ENCODE data around the gene CEP112.

CEP112 gene

DNA sequence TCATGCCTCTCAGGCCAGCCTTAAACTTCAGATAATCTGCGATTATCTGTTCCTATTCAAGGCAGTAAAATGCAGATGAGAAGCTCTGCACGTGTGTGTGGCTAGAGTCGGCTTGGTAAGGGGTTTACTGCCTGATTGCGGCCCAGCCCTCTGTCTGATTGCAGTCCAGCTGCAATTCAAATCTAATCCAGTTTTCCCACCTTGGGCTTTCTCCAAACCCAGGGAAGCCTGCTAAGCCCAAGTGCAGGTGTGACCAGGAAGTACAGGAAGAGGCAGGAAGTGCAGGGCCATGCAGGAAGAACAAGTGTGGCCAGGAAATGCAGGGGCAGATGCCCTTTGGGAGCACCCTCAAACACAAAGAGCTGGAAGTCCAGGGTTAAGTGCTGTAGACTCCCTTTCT is 314.9 kb downstream of the CEP112 start:
- H3K4me3 ChIP-seq (ENCODE audit: low read depth, low read length) = no peak overlapping the region
- TF ChIP-seq CTCF (IDR thresholded peaks at IDR 0.05; ENCODE audit: borderline replicate concordance, insufficient read depth, low read depth, low read length) = no peak

DNA sequence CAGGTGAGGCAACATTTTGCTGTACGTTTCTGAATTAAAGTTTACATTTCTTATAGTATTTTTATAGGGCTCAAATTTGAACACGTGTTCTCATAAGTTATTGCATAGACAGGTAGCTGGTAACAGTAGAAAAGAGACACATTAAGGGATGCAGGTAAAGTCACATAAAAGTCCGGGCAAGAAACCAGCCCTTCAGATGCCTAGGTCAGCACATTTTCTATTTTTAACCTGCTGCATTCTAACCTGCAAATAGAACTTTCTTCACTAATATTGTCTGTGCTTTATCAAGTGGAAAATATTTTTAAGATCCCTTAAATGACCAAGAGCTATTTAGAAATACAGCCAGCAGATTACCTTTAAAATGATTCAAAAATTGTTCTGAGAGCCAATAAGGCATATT is 323.1 kb downstream of the CEP112 start:
- no peak overlapping the region for H3K4me3 ChIP-seq (ENCODE audit: low read depth, low read length)
- TF ChIP-seq CTCF (IDR thresholded peaks at IDR 0.05; ENCODE audit: borderline replicate concordance, insufficient read depth, low read depth, low read length) = no peak

GRCh38 chr17:65867014-65867413 is 324.9 kb downstream of the CEP112 start:
- TF ChIP-seq CTCF (IDR thresholded peaks at IDR 0.05; ENCODE audit: borderline replicate concordance, insufficient read depth, low read depth, low read length) = no peak
- H3K4me3 ChIP-seq (ENCODE audit: low read depth, low read length) = no peak overlapping the region

- TF ChIP-seq CTCF (IDR thresholded peaks at IDR 0.05; ENCODE audit: borderline replicate concordance, insufficient read depth, low read depth, low read length) = no peak
- H3K4me3 ChIP-seq (ENCODE audit: low read depth, low read length) = no peak overlapping the region
These were observed 326.1 kb downstream of the CEP112 start for GRCh38 chr17:65865715-65866425.

DNA sequence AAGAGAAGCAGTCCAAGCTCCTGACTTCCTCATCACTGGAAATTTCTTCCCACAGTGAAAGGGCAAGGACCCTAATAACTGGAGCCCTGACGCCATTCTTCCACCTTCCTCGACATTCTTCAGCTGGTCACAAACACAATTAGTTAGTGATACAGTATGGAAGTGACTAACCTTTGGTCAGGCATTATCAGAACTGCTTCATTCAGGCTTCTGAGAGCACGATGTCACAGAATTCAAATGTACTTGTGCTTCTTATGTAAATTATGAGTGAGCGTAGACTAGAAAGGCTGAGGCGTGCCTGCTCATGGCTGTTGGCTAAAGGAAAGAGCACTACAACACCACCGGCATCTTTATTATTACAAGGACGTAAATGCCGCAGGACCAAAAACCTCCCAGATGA is 327.5 kb downstream of the CEP112 start:
- H3K4me3 ChIP-seq (ENCODE audit: low read depth, low read length) = no peak overlapping the region
- no peak for TF ChIP-seq CTCF (IDR thresholded peaks at IDR 0.05; ENCODE audit: borderline replicate concordance, insufficient read depth, low read depth, low read length)

DNA sequence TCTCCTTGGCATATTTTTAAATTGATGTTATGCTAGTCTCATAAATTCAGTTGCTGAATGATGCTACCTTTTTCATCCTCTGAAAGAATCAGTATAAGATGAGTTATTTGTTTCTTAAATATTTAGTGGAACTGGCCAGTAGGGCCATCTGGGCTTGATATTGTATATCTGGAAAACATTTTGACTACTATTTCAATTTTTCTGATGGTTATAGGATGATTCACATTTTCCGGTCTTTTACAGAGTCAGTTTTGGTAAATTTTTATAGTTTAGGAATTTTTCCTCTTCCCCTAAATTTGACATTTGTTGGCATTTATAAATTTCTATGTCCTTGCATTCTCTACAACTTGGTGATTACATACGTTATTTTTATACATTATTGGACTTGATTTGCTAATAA is 334.2 kb downstream of the CEP112 start:
- no peak overlapping the region for H3K4me3 ChIP-seq (ENCODE audit: low read depth, low read length)
- TF ChIP-seq CTCF (IDR thresholded peaks at IDR 0.05; ENCODE audit: borderline replicate concordance, insufficient read depth, low read depth, low read length) = no peak

- TF ChIP-seq CTCF (IDR thresholded peaks at IDR 0.05; ENCODE audit: borderline replicate concordance, insufficient read depth, low read depth, low read length) = no peak
- H3K4me3 ChIP-seq (ENCODE audit: low read depth, low read length) = no peak overlapping the region
These were observed 335.1 kb downstream of the CEP112 start for GRCh38 chr17:65856865-65857264.
